Endodermal cell (in vitro differentiated cells): ENCODE data around the gene CYP4F8. TPM values are rescaled to one million over a fixed set of nuclear protein-coding genes. Genes with fewer than 3 reads are reported as not detected.

ENCODE experiments used
- DNase-seq: peaks from one replicate; pipeline ENCODE4 v3.0.0-alpha.2; 2017
- H3K27ac ChIP-seq: 2 replicates; pipeline ENCODE4 v1.5.1; 2013; ENCODE audit warnings: mild to moderate bottlenecking, low read depth, low read length, moderate library complexity
- H3K27me3 ChIP-seq: 2 replicates; pipeline ENCODE4 v1.6.1; 2013; ENCODE audit warnings: mild to moderate bottlenecking, low read length, moderate library complexity; ENCODE audit not compliant: insufficient read depth, control insufficient read depth, poor library complexity, severe bottlenecking
- H3K36me3 ChIP-seq: 2 replicates; pipeline ENCODE4 v1.7.0; 2013; ENCODE audit warnings: mild to moderate bottlenecking, low read length, moderate library complexity; ENCODE audit not compliant: control insufficient read depth, insufficient read depth
- H3K4me1 ChIP-seq: one replicate; pipeline ENCODE4 v1.7.0; 2013; ENCODE audit warnings: low read length; ENCODE audit not compliant: control insufficient read depth, insufficient read depth
- H3K4me3 ChIP-seq: 2 replicates; pipeline ENCODE4 v1.5.1; 2013; ENCODE audit warnings: mild to moderate bottlenecking, low read length, moderate library complexity
- H3K9ac ChIP-seq: 2 replicates; pipeline ENCODE4 v1.6.1; 2013; ENCODE audit warnings: mild to moderate bottlenecking, low read length, moderate library complexity; ENCODE audit not compliant: poor library complexity, severe bottlenecking; ENCODE audit errors: extremely low read depth
- H3K9me3 ChIP-seq: 2 replicates; pipeline ENCODE4 v1.6.1; 2013; ENCODE audit warnings: mild to moderate bottlenecking, low read length, moderate library complexity; ENCODE audit not compliant: control insufficient read depth
- H3K27ac Mint-ChIP-seq: 2 replicates; pipeline ENCODE4 v1.8.0; 2020; ENCODE audit warnings: mixed read lengths
- H3K27me3 Mint-ChIP-seq: 2 replicates; pipeline ENCODE4 v1.8.0; 2021; ENCODE audit warnings: mild to moderate bottlenecking, mixed read lengths; ENCODE audit not compliant: insufficient read depth
- H3K36me3 Mint-ChIP-seq: 2 replicates; pipeline ENCODE4 v1.8.0; 2020; ENCODE audit warnings: low read depth, mixed read lengths
- H3K4me1 Mint-ChIP-seq: 2 replicates; pipeline ENCODE4 v1.8.0; 2020; ENCODE audit warnings: mixed read lengths
- H3K4me3 Mint-ChIP-seq: 2 replicates; pipeline ENCODE4 v1.8.0; 2020; ENCODE audit warnings: mild to moderate bottlenecking, moderate library complexity, mixed read lengths
- H3K9me3 Mint-ChIP-seq: 2 replicates; pipeline ENCODE4 v1.8.0; 2020; ENCODE audit warnings: mild to moderate bottlenecking, mixed read lengths
- CTCF ChIP-seq: fragments of 200-600 bp; sonication (generic); conservative IDR thresholded peaks from 2 replicates; pipeline ENCODE4 v1.5.0; 2021; ENCODE audit warnings: antibody characterized with exemption, mild to moderate bottlenecking
- WGBS, 2 experiments: methylation state at CpG; one replicate each; pipeline versions ENCODE4 v1.1.5 to v1.1.7; 2013; ENCODE audit warnings: missing lambda C conversion rate in 2 of 2, mixed read lengths in 1 of 2; ENCODE audit not compliant: insufficient coverage in 1 of 2, insufficient read length in 1 of 2; 5-methylcytosine and 5-hydroxymethylcytosine counted together
- total RNA-seq, 2 donors: library from RNA; stranded (reverse); fragmentation: NEBNext Ultra II Directional in 1 of 2; extraction: Animal tissue kit (Norgen Biotek cat#: 25700) in 1 of 2; gene quantifications; 2 replicates in 1 of 2; 3 replicates in 1 of 2; pipeline ENCODE4 v1.2.1, GENCODE V29; 2021

CYP4F8 gene
- total RNA-seq, 2 donors from 2014 or later, result not detected

GRCh38 chr19:15636026-15636425 lies 21.0 kb downstream of the CYP4F8 start:
- H3K27ac ChIP-seq, result no peak overlapping the region
- no peaks in the 10 kb centered on the region for H3K27me3 Mint-ChIP-seq
- no peaks in the 10 kb centered on the region for H3K4me1 ChIP-seq
- no peak overlapping the region for H3K4me3 ChIP-seq
- H3K4me3 Mint-ChIP-seq, result no peak overlapping the region
- H3K27me3 ChIP-seq, result no peaks in the 10 kb centered on the region
- H3K36me3 Mint-ChIP-seq, result no peaks in the 10 kb centered on the region
- 70 to 78% methylated on average over 1 to 2 of the region's 2 CpGs for WGBS, 2 experiments
- H3K36me3 ChIP-seq, result no peaks in the 10 kb centered on the region
- no peak for DNase-seq
- H3K9ac ChIP-seq, result no peak overlapping the region
- H3K9me3 Mint-ChIP-seq, result peaks cover 86% of the 10 kb centered on the region
- H3K4me1 Mint-ChIP-seq, result no peaks in the 10 kb centered on the region
- H3K9me3 ChIP-seq, result peaks cover 62% of the 10 kb centered on the region
- H3K27ac Mint-ChIP-seq, result no peak overlapping the region
- TF ChIP-seq CTCF, result no peak

GRCh38 chr19:15639596-15639995 lies 24.6 kb downstream of the CYP4F8 start:
- Mint-ChIP-seq H3K27ac (no peak overlapping the region), H3K27me3 (no peaks in the 10 kb centered on the region), H3K4me1 (no peaks in the 10 kb centered on the region), H3K4me3 (no peak overlapping the region), H3K9me3 (peaks cover 92% of the 10 kb centered on the region), H3K36me3 (no peaks in the 10 kb centered on the region)
- Histone ChIP-seq H3K4me1 (no peaks in the 10 kb centered on the region), H3K9me3 (peaks cover 67% of the 10 kb centered on the region), H3K9ac (no peak overlapping the region), H3K36me3 (no peaks in the 10 kb centered on the region), H3K27me3 (no peaks in the 10 kb centered on the region), H3K4me3 (no peak overlapping the region), H3K27ac (no peak overlapping the region)
- no peak for TF ChIP-seq CTCF
- DNase-seq, result no peak

- TF ChIP-seq CTCF, result no peak
- Histone ChIP-seq H3K36me3 (no peaks in the 10 kb centered on the region), H3K4me3 (no peak within 1 kb of the TSS), H3K27me3 (no peaks in the 10 kb centered on the region), H3K9me3 (peaks cover 68% of the 10 kb centered on the region), H3K9ac (no peak within 1 kb of the TSS), H3K27ac (no peak within 1 kb of the TSS), H3K4me1 (no peaks in the 10 kb centered on the region)
- Mint-ChIP-seq H3K4me3 (no peak within 1 kb of the TSS), H3K27ac (no peak within 1 kb of the TSS), H3K9me3 (peaks cover 92% of the 10 kb centered on the region), H3K27me3 (no peaks in the 10 kb centered on the region), H3K36me3 (no peaks in the 10 kb centered on the region), H3K4me1 (no peaks in the 10 kb centered on the region)
- WGBS, 2 experiments, result 61 to 70% methylated on average over 4 to 6 of the region's 6 CpGs
- DNase-seq, result no peak
Measured at GRCh38 chr19:15640294-15640903, 25.4 kb downstream of the CYP4F8 start, which contains the start of gene CYP4F3. Gene CYP4F3 (plus strand): TSS chr19:15640897. CDS start chr19:15641416, 519 bp downstream.
